Fibroblast of upper back skin (primary cell): ENCODE results near the gene PTPRE.

Experiments
- DNase-seq: peaks from one replicate; pipeline ENCODE4 v3.0.0-alpha.2; 2013

PTPRE gene

DNA sequence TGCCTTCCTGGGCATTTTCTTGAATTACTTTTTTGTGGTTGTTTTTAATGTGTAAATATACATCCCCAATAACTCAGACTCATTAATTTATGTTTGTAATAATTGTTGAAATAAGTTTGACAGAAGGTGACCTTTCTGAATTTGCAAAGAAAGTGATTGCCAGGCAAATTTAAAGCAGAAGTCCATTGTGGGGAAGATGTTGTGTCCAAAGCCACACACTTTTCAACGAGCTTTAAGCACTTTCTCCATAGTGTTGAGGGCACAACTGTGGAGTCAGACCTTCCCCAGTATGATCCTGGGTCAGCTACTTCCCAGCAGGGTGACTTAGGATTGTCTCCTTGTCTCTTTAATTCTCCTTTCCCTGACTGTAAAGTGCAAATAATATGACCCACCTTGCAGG, 52.5 kb downstream of the PTPRE start:
- DNase-seq, result no peak

DNA sequence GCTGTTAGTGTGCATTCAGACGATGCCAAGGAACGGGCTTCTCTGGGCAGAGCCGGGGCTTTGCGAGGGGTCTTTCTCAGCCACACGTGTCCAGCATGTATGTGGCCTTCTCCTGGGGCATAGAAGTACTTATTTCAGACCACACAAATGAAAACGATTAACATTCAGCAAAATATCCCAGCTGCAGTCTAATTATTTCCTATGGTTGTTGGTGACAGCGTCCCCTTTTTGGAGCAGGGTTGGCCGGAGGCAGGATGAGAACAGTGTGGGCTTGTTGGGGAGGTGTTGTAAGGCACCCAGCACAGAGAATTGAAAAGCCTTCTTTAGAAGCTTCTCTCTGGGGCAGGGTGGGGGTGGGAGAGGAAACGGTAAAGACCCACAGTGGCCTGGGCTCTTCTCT, 54.2 kb downstream of the PTPRE start:
- DNase-seq, result no peak

DNA sequence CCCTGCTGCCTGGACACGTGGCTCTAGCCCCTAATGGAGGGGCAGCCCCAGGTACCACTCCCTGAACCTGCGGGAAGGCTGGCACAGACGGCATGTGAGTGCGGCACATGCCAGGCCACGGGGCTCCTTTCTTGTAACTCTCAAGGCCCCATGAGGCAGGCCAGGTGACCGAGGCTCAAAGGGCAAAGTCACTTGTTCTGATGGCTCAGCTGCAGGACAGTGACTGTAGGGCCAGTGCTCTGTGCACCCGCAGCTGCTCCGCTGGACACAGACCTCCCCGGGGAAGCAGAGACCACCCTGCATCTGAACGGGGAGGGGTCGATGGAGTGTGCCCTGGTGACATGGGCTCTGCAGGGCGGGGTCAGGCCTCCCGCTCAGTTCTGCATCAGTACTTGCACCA, 55.3 kb downstream of the PTPRE start:
- no peak for DNase-seq

DNA sequence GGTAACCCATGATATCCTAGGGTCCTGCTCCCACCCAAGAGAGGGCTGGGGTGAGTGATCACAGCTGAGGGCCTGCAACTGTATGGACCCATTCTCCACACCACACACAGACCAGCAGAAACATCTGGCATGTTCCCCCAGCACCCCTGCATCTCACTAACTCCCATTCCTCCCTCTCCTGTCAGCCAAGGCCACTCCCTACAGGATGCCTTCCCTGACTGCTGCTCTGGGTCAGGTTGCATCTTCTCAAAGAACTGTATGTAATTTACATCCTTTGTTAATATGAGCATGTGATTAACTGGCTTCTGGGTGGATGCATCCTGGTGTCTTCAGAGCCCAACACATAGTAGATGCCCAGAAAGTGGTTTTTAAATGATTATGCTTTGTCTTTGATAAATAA, 56.2 kb downstream of the PTPRE start:
- DNase-seq, result no peak

DNA sequence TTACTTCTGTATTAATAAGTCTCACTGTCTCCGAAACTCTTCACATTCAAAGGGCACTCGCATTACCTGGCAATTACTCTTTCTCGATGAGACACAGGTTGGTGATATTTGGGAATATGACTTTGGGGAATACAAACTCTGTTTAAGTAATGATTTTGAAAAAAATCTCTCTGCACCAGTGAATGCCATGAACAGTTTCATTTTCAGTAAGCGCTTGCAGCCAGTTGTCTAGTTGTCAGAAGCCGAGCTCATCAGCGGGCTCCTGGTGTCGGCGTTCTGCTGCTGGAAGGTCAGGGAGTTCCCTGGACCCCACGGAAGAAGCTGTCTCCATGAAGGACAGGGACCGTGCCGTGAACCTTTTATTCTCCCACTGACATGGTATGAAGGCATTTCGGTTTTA, 57.7 kb downstream of the PTPRE start:
- no peak for DNase-seq

DNA sequence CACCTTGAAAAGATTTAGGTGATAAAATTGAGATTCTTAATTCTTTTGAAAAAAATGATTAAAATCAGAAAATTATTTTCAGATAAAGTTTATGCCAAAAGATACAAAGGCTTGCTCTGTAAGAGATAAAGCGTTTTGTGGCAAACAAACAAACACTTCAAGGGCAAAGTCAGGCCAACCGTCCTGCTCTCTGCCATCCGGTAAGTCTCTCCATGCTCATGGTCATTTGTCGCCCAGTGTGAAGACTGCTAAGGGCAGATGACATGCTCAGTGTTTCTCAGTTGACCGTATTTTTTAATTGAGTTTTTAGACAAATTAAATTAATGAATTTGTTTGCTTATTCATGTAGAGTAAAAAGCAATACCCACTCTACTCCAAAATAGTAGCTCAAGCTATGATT, 60.0 kb downstream of the PTPRE start:
- DNase-seq, result no peak

DNA sequence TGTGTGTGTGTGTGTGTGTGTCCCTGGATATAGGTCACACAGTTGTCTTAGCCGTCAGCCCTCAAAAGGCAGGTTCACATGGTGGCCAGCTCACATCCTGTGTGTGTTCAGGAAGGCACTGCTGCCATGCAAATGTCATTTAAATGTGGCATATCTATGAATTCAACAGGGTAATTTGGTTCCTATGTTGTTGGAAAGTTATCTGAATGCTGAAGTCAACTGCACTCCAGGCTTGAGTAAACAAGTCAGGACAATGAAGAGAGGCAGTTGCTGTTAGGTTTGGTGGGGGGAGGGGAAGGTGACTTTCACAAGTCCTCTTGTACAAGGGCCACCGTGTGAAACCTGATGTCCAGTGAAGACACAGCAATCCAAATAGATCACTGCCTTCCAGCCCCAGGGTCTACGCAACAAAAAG, 61.1 kb downstream of the PTPRE start:
- DNase-seq, result no peak

DNA sequence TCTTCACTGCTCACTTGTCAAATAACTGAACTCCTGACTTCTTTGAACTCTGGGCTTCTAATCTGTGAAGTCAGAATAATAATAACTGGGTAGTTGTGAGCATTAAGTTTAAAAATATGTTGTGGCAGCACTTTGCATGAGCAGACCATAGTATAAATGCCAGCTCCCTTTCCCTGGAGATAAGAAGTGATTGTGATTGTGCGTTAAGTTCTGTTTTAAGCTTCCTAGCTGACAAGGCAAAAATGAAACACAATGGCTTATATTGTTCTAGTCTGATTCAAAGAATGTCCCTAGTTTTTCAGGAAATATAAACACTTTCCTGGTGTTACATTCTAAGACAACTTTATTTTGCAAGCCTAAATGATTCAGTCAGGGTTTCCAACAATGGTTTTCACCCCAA, 61.8 kb downstream of the PTPRE start:
- no peak for DNase-seq

DNA sequence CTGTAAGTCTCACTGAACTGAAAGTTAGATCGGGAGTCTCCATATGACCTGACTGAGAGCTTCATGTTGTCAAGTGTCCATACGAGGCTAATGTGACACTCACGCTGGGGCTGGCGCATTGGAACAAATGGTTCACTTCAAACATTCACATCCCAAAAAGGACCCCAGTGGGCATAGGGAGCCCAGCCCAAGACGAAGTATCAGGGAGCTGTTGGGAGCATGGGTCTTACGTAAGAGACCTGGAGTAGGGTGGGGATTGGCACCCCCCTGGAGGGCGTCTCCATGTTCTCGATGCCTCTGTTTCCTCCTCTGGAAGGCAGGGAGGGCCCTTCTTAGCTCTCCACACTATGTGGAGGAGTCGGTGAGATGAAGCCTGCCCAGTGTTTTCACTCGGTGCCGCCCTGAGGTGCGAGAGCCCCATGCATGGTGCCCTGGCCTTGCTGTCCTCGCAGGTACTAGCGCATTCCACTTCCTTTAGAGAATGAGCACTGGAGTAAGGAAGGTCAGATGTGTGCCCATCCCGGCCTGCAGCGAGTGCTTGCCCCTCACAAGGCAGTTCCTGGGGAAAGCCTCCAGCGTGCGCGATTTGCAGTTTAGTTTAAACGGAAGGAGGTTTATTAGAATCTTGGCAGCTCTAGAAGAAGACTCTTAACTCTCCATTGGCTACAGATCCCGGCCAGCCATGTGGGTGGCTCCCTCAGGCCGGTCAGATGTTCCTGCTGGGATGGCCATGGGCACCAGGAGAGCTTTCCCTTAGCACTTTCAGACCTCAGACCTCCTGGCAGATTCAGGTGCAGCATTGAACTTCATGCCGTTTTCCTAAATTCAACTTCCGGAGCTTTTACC, 64.4 kb downstream of the PTPRE start:
- DNase-seq, result no peak

DNA sequence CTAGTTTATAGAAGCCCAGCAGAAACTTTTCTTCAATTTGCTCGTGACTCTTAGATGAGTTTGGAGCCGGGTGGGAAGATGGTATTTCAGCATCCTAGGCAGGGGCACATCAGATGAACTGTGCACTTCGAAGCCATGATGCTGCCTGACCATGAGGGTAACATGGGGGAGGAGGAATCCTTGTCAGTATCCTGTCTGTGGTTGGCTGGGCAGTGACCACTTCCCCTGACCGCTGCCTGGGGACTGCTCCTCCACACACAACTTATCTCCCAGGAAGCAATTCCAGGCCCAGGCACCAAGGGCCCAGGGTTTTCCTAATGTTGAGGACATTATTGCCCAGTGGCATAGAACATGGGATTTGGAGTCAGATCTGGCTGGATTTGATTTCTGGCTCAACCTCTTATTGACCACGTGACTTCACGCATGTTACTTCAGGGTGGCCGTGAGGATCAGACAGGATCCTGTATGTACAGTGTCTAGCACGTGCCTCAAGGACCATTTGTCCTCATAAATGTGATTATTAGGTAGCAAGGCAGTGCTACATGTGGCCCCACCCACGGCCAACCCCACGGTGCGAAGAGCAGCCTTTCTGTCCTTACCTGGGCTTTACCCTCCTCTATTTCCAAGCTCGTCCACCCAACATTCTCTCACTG, 65.2 kb downstream of the PTPRE start:
- no peak for DNase-seq

DNA sequence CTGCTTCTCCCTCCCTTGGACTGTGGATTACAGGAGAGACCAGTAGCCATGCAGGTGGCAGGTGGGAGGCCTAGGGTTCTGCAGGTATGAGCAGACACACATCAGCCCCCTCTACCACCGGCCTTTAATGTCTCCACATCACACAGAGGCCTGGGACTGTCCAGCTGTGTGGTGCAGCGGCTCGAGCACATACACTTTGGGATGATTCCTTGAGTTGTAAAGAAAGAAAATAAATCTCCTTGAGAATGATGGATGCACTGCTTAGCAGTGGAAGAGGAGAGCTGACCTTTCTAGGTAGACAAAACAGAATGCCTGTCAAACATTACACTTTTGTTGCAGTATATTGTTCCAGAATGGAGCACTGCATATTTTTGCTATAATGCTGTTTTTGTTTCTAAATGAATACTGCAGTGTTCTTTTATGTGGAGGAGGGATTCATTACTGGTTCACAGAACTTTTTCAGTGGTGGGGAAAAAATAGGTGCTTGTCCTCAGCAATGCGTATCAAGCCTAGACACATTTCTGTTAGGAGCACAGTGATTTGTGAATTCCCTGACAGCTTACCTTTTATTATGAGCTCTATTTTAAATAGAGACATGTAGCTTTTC, 66.0 kb downstream of the PTPRE start:
- DNase-seq, result no peak

DNA sequence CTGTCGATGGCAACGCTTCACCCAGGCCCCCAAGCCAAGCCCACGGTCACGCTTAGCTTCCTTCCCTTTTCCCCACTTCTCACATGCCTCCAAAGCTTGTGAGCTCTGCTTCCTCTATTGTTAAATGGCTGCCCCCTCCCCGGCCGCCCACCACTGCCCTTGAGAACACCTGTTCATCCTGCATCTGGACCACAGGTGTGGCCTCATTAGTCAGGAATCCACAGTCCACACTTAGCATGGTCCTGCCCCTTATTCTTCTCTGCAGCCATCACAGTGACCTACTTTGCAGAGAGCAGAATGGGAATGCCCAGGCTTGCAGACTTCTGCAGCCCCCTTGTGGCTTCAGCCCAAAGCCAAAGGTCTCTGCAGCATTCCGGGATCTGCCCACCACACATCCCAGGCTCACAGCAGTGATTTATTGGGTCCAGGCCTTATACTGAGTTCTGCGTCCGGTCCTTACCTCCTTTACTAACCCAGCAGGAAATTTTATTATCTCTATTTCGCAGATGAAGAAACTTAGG, 66.9 kb downstream of the PTPRE start:
- DNase-seq, result no peak

DNA sequence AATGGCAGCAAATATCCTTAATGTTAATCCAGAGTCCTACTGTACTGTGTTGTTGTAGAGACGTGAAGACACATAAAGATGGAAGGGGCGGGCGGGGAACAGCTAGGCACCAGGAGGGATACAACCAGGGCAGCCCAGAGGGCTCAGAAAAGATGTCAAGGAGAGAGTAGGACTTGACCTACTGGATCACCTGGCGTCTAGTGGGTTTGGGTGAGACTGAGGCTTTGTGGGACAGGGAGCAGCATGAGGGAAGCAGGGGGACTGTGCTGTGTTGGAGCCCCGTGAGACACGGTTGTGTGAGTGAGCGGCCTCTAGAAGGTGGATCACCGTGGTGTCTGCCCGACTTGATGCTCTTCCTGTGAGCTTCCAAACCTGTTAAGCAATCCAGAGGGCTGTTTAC, 68.0 kb downstream of the PTPRE start:
- no peak for DNase-seq

DNA sequence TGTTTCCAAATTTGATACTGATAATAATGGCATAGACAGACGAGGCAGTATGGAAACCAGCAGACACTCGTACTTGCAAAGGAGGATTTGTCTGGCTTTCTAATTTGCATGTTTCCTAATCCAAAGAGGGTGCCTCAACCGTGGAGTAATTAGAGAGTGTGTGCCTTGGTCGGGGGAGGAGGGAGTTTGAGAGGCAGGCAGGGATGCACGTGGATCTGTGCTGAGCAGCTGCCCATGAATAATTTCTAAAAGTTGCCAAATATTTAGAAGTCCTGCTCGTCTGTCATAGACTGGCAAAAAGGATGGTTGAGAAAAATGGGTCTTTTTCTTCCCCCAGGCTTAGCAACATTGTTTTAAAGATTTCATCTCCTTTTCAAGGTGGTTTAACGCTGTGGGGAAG, 69.4 kb downstream of the PTPRE start:
- DNase-seq, result no peak

DNA sequence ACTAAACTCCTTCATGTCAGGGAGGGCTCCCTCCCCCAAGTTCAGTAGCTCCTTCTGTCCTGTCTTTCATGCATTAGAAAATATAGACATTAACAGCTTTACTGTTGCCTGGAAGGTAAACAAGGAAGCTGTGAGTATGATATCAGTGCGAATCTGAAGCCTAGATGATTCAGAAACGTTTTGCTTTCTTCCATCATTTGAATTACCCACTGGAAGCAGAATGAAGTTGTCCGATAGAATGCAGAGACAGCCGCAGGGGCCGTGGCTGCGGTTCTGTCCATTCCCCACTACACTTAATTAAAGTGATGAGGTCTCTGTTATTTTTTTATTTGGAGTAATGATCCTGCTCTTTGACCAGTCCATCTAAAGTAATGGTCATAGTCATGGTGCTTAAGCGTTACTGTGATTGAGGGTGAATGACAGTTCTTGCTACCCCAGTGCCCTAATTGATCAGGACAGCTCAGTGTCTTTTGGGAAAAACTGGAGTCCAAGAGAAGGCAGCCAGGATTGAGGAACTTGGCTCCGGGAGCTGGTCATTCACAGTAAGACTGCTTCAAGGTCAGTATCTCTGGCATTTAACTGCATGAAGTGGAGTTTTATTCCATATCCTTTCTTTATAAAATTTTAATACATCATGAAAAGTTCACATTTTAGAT, 69.9 kb downstream of the PTPRE start:
- no peak for DNase-seq

DNA sequence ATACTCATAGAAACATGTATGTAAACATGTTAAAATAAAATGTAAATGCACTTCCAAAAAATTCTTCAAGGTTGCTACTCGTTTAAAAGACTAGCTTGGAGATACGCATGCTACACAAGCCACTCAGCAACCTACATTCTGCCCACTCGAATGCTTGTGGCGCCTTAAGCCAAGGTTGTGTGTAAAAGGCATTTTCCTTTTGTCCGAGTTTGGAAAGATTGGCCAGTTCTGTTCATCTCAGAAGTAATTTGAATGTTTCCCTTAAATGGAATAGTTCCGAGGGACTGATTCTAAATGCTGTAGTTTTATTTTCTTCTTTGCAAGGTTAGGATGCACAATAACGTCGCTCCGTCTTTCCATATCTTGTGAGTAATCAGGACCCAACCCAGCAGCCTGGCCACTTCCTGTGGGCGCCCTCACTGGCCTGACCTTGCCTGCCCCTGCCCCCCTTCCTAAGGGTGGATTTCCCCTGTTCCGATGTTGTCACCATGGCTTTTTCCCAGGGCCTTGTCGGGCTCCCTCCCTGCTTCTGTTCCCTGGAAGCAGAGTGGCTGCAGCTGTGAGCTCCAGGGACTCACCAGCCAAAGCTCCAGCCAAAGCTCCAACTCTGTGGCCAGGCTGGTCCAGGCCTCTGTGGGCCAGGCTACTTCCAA, 70.6 kb downstream of the PTPRE start:
- DNase-seq, result no peak

DNA sequence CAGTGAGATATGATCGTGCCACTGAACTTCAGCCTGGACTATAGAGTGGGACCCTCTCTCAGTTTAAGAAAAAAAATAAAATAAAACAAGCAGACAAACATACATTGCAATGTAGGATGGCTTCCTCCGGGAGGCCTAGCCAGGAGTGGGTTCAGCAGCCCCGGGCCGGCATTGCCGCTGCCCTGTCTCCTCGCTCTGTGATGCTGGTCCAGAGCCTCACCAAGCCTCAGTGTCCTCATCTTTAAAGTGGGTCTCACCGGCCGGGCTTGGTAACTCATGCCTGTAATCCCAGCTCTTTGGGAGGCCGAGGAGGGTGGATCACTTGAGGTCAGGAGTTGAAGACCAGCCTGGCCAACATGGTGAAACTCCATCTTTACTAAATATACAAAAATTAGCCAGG, 71.6 kb downstream of the PTPRE start:
- no peak for DNase-seq

DNA sequence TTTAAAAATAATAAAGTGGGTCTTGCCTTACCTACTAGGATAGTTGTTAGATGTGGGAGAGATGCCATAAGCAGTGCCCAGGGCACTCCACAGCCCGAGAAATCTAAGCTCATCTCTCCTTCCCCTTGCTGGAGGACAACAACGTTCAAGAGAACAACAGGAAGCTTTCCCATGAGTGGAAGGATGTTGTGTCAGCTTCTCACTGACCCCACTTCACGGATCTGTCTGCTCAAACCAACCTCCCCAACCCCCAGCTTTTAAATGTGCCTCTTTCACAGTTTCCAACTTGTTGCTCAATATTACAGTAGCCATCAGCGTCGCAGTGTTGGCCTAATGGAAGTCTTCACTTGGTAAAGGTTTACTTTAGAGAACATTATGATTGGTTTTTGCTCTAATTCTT, 72.1 kb downstream of the PTPRE start:
- DNase-seq, result no peak

DNA sequence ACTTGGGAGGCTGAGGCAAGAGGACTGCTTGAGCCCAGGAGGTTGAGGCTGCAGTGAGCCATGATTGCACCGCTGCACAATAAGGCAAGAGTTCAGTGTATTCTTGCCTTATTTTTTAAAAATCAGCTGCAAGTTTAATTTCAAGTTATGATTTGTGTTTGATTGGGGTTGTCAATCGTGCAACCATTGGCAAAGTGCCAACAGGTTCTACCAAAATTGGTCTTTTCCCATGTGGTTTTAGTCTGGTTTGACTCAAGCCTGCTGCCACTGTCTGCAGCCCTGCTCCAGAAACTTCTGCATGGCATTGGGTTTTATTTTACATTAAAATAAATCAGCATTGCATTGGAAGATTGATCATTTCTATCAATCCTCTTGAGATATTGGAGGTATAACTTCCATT, 72.7 kb downstream of the PTPRE start:
- DNase-seq, result no peak

DNA sequence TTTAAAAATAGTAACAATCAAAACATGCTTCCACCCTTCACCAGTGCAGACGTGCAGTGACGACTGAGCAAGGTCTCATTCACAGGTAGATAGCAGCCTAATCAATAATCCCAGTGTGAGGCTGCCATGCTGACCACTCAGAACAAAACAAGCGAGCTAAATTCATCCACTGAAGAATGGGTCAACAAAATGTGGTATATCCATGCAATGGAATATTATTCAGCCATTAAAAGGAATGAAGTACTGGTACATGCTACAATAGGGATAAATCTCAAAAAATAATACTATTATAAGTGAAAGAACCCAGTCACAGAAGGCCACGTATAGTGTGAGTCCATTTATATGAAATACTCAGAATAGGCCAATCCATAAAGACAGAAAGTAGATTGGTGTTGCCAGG, 74.0 kb downstream of the PTPRE start:
- DNase-seq, result no peak

DNA sequence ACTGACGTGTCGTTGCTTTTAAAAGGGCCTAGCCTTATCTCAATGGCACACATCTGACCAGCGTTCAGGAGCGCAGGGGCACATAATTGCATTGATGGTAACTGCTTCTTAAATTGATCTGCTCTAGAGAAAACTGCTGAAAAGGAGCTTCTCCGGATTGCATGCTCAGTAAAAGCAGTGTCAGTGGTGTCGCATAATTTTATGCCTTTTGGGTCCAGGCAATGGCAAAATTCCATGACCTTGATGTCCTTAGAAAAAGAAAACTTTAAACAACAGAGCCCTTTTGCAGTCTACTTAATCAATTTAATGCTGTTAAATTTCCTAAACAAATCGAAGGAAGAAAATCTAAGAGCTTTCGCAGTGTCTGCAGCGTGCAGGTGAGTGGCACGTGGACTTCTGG, 75.7 kb downstream of the PTPRE start:
- DNase-seq, result no peak

DNA sequence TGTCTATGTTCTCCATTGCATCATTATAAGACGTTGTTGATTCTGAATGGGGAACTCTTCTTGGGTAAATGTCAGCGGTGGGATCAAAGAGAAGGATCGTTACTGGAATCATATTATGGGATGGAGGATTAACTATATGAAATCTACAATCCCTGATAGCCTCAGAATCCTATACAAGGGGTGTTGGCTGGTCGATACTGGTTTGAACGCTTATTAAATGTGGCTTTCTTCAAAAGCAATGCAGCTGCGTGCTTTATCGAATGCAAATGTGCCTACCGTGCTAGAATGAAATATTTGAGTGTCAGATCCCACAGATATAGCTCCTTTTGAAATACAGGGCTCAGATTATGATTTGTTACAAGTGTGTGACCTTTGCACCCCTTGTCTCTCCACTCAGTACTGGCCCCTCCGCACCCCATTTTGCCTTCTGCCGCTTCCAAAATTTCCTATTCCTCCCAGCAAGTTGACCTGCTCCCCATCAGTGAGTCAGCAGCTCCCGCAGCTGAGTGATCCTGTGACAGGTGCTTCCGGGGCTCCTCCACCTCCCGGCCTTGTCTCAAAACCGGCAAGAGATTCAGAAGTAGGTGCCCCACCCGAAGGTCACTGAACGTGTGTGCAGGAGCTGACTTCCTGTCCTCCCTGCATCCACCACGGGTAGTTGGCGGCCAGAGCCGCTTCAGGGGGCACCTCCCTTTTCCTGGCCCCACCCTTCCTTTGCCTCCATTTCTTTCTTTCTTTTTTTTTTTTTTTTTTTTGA, 76.6 kb downstream of the PTPRE start:
- DNase-seq, result no peak
